GM18520 (cell line): ENCODE measurements around the gene CXCR3.
"Not testable (repeated sequence)": the region's sequence is repeated elsewhere in the genome, so short reads cannot be mapped to it uniquely, and the experiment has no call there.

Experiments
- ATAC-seq: cut with Tn5 transposase; IDR thresholded peaks from one replicate; pipeline ENCODE4 v1.9.1; 2021; ENCODE audit not compliant: unreplicated experiment

Gene CXCR3

GRCh38 chrX:71612256-71612655 is 6.1 kb downstream of the CXCR3 start:
- ATAC-seq, result no peak

- ATAC-seq, result not testable (repeated sequence)
Measured at GRCh38 chrX:71611736-71612135, 6.6 kb downstream of the CXCR3 start.

GRCh38 chrX:71609095-71609750 is 9.1 kb downstream of the CXCR3 start:
- no peak for ATAC-seq

GRCh38 chrX:71607488-71607887 is 10.8 kb downstream of the CXCR3 start:
- no peak for ATAC-seq

GRCh38 chrX:71606536-71607216 is 11.6 kb downstream of the CXCR3 start:
- no peak for ATAC-seq

GRCh38 chrX:71604796-71605568 is 13.3 kb downstream of the CXCR3 start:
- no peak for ATAC-seq

- ATAC-seq, result no peak
Measured at GRCh38 chrX:71604141-71604540, 14.2 kb downstream of the CXCR3 start.

GRCh38 chrX:71603618-71604017 is 14.7 kb downstream of the CXCR3 start:
- no peak for ATAC-seq

- ATAC-seq, result no peak
Measured at GRCh38 chrX:71599965-71600364, 18.3 kb downstream of the CXCR3 start.

GRCh38 chrX:71593210-71593609 is 25.1 kb downstream of the CXCR3 start:
- ATAC-seq, result not testable (repeated sequence)

GRCh38 chrX:71586929-71587328 is 31.4 kb downstream of the CXCR3 start:
- no peak for ATAC-seq

- no peak for ATAC-seq
Measured at GRCh38 chrX:71581210-71581609, 37.1 kb downstream of the CXCR3 start.

- ATAC-seq, result no peak
Measured at GRCh38 chrX:71579990-71580380, 38.3 kb downstream of the CXCR3 start.

GRCh38 chrX:71579136-71579989 is 38.9 kb downstream of the CXCR3 start:
- ATAC-seq, result no peak

- no peak for ATAC-seq
Measured at GRCh38 chrX:71578253-71579135, 39.8 kb downstream of the CXCR3 start, which contains the start of gene GCNA. Gene GCNA (plus strand): TSS chrX:71578437. CDS start chrX:71580822, 2,385 bp downstream.

GRCh38 chrX:71577682-71578081 is 40.6 kb downstream of the CXCR3 start:
- ATAC-seq, result no peak

- ATAC-seq, result no peak
Measured at GRCh38 chrX:71573590-71573989, 44.7 kb downstream of the CXCR3 start.

- not testable (repeated sequence) for ATAC-seq
Measured at GRCh38 chrX:71571390-71571789, 46.9 kb downstream of the CXCR3 start.
